Naive thymus-derived CD8-positive, alpha-beta T cell (primary cell): ENCODE measurements around the gene HHAT. TPM values are rescaled to one million over a fixed set of nuclear protein-coding genes. Genes with fewer than 3 reads are reported as not detected.

Experiments used
- ATAC-seq, 2 donors: fragments of 150-1000 bp; cut with Tn5 transposase in 1 of 2; sonication (Bioruptor Pico), chemical (Tn5 transposase) in 1 of 2; 1 replicate in 1 of 2; 2 replicates in 1 of 2; pipeline ENCODE4 v1.10.0; 2021; ENCODE audit warnings: mild to moderate bottlenecking in 2 of 2, moderate library complexity in 2 of 2
- POLR2A ChIA-PET: fragments of 350-600 bp; sonication (Branson Sonifier 250); formaldehyde crosslinking; loops from one replicate; lab custom pipeline; 2021; ENCODE audit warnings: antibody characterized with exemption; lab: Charles Lee
- DNase-seq, 10 donors: peaks; one replicate each; pipeline versions ENCODE4 v3.0.0 to v3.0.0-alpha.2; 2020 to 2022
- H3K27ac Mint-ChIP-seq, 10 donors: one replicate each; pipeline ENCODE4 v1.8.0; 2020 to 2022; ENCODE audit warnings: mild to moderate bottlenecking in 10 of 10, mixed read lengths in 10 of 10, moderate library complexity in 4 of 10, inconsistent platforms in 1 of 10
- H3K27me3 Mint-ChIP-seq, 5 donors: one replicate each; pipeline ENCODE4 v1.8.0; 2021 to 2022; ENCODE audit warnings: mixed read lengths in 5 of 5
- H3K36me3 Mint-ChIP-seq, 3 donors: one replicate each; pipeline ENCODE4 v1.8.0; 2020 to 2022; ENCODE audit warnings: mixed read lengths in 3 of 3, mild to moderate bottlenecking in 2 of 3, inconsistent platforms in 1 of 3
- H3K4me1 Mint-ChIP-seq, 4 donors: one replicate each; pipeline ENCODE4 v1.8.0; 2021 to 2022; ENCODE audit warnings: mixed read lengths in 4 of 4
- H3K4me3 Mint-ChIP-seq, 10 donors: one replicate each; pipeline ENCODE4 v1.8.0; 2020 to 2022; ENCODE audit warnings: mild to moderate bottlenecking in 10 of 10, mixed read lengths in 10 of 10, moderate library complexity in 6 of 10, inconsistent platforms in 1 of 10
- H3K9me3 Mint-ChIP-seq, 9 donors: one replicate each; pipeline ENCODE4 v1.8.0; 2020 to 2022; ENCODE audit warnings: mixed read lengths in 9 of 9, mild to moderate bottlenecking in 3 of 9, inconsistent platforms in 1 of 9, moderate library complexity in 1 of 9
- polyA plus RNA-seq, 3 donors: library from polyadenylated mRNA; unstranded; fragments of 300-500 nt; fragmentation: Illumina TruSeq; gene quantifications; one replicate each; pipeline ENCODE4 v1.2.3, GENCODE V29; 2021
- total RNA-seq, 8 experiments: library from RNA in 2 of 8; stranded (reverse) in 2 of 8; gene quantifications; one replicate each; pipeline ENCODE4 v1.2.3 and lab custom pipeline; 2021 to 2026

Gene HHAT
- total and polyA plus RNA-seq, 5 experiments from 2014 or later, result 0.74 to 1.8 (median 1.5) TPM

GRCh38 chr1:210438928-210439841 lies 110.5 kb downstream of the HHAT start:
- peaks cover 0 to 1% (median 0%) of the 10 kb centered on the region in 5 donors for H3K27me3 Mint-ChIP-seq
- POLR2A ChIA-PET, result no interaction called here
- H3K4me3 Mint-ChIP-seq, result no peak overlapping the region
- H3K9me3 Mint-ChIP-seq, result no peaks in the 10 kb centered on the region
- no peak for ATAC-seq
- H3K27ac Mint-ChIP-seq, result no peak overlapping the region
- H3K36me3 Mint-ChIP-seq, result peaks cover 0 to 2% (median 0%) of the 10 kb centered on the region in 3 donors
- no peak for DNase-seq
- H3K4me1 Mint-ChIP-seq, result no peaks in the 10 kb centered on the region

- Mint-ChIP-seq H3K9me3 (no peaks in the 10 kb centered on the region), H3K27me3 (peaks cover 0 to 1% (median 0%) of the 10 kb centered on the region in 5 donors), H3K36me3 (peaks cover 0 to 2% (median 0%) of the 10 kb centered on the region in 3 donors), H3K4me3 (no peak overlapping the region), H3K27ac (peak overlapping the region in 1 of 10 donors; percentile 18), H3K4me1 (peaks cover 0 to under 1% (median 0%) of the 10 kb centered on the region in 4 donors)
- POLR2A ChIA-PET, result no interaction called here
- no peak for DNase-seq
- ATAC-seq, result no peak
Observed at GRCh38 chr1:210440081-210440480, 111.4 kb downstream of the HHAT start.

GRCh38 chr1:210441028-210441427 lies 112.3 kb downstream of the HHAT start:
- H3K27me3 Mint-ChIP-seq, result peaks cover 0 to 1% (median 0%) of the 10 kb centered on the region in 5 donors
- no peak for ATAC-seq

GRCh38 chr1:210445485-210445884 lies 116.8 kb downstream of the HHAT start:
- no peak for DNase-seq
- no peak overlapping the region for H3K4me3 Mint-ChIP-seq
- H3K27me3 Mint-ChIP-seq, result peaks cover 0 to 6% (median 0%) of the 10 kb centered on the region in 5 donors
- ATAC-seq, result no peak
- no peaks in the 10 kb centered on the region for H3K9me3 Mint-ChIP-seq
- H3K27ac Mint-ChIP-seq, result peak overlapping the region in 1 of 10 donors; percentile 16
- peaks cover 9 to 19% (median 14%) of the 10 kb centered on the region in 4 donors for H3K4me1 Mint-ChIP-seq
- peaks cover 0 to 2% (median 0%) of the 10 kb centered on the region in 3 donors for H3K36me3 Mint-ChIP-seq
- POLR2A ChIA-PET, result no interaction called here

More at GRCh38 chr1:210441028-210441427, 112.3 kb downstream of the HHAT start:
- DNase-seq, result no peak
- Mint-ChIP-seq H3K4me3 (no peak overlapping the region), H3K9me3 (no peaks in the 10 kb centered on the region), H3K4me1 (peaks cover 3 to 8% (median 6%) of the 10 kb centered on the region in 4 donors), H3K36me3 (peaks cover 0 to 2% (median 0%) of the 10 kb centered on the region in 3 donors), H3K27ac (no peak overlapping the region)
- POLR2A ChIA-PET, result no interaction called here

GRCh38 chr1:210445931-210446330 lies 117.2 kb downstream of the HHAT start:
- no peak for ATAC-seq
- peak overlapping the region in 5 of 10 donors; percentile 41 to 85 (median 60) for H3K27ac Mint-ChIP-seq
- no peak for DNase-seq
- no peaks in the 10 kb centered on the region for H3K9me3 Mint-ChIP-seq
- H3K36me3 Mint-ChIP-seq, result peaks cover 0 to 2% (median 0%) of the 10 kb centered on the region in 3 donors
- H3K4me1 Mint-ChIP-seq, result peaks cover 9 to 19% (median 14%) of the 10 kb centered on the region in 4 donors
- POLR2A ChIA-PET, result no interaction called here
- peaks cover 0 to 6% (median 0%) of the 10 kb centered on the region in 5 donors for H3K27me3 Mint-ChIP-seq
- peak overlapping the region in 1 of 10 donors; percentile 64 for H3K4me3 Mint-ChIP-seq

GRCh38 chr1:210446479-210446878 lies 117.8 kb downstream of the HHAT start:
- H3K36me3 Mint-ChIP-seq, result peaks cover 0 to 2% (median 0%) of the 10 kb centered on the region in 3 donors
- H3K4me3 Mint-ChIP-seq, result peak overlapping the region in 6 of 10 donors; percentile 9 to 64 (median 47)
- peak; percentile 99 for ATAC-seq
- H3K27ac Mint-ChIP-seq, result peak overlapping the region in 9 of 10 donors; percentile 15 to 85 (median 47)
- DNase-seq, result peak; percentile 17 to 76 (median 52)
- no peaks in the 10 kb centered on the region for H3K9me3 Mint-ChIP-seq
- peaks cover 9 to 19% (median 14%) of the 10 kb centered on the region in 4 donors for H3K4me1 Mint-ChIP-seq
- POLR2A ChIA-PET, result no interaction called here
- H3K27me3 Mint-ChIP-seq, result peaks cover 0 to 6% (median 0%) of the 10 kb centered on the region in 5 donors

- Mint-ChIP-seq H3K9me3 (no peaks in the 10 kb centered on the region), H3K4me1 (peaks cover 9 to 19% (median 14%) of the 10 kb centered on the region in 4 donors), H3K36me3 (peaks cover 0 to 2% (median 0%) of the 10 kb centered on the region in 3 donors), H3K4me3 (no peak overlapping the region), H3K27me3 (peaks cover 0 to 6% (median under 1%) of the 10 kb centered on the region in 5 donors), H3K27ac (peak overlapping the region in 5 of 10 donors; percentile 22 to 56 (median 41))
- ATAC-seq, result no peak
- no peak for DNase-seq
- POLR2A ChIA-PET, result no interaction called here
Observed at GRCh38 chr1:210447456-210448057, 118.9 kb downstream of the HHAT start.

- ATAC-seq (no peak), DNase-seq (peak in 2 of 10 donors; percentile 1 to 15)
- peak overlapping the region in 1 of 10 donors; percentile 22 for H3K27ac Mint-ChIP-seq
- peaks cover 0 to 6% (median 3%) of the 10 kb centered on the region in 5 donors for H3K27me3 Mint-ChIP-seq
- H3K36me3 Mint-ChIP-seq, result peaks cover 0 to 2% (median 0%) of the 10 kb centered on the region in 3 donors
- peaks cover 9 to 19% (median 14%) of the 10 kb centered on the region in 4 donors for H3K4me1 Mint-ChIP-seq
- no peak overlapping the region for H3K4me3 Mint-ChIP-seq
- H3K9me3 Mint-ChIP-seq, result no peaks in the 10 kb centered on the region
- POLR2A ChIA-PET, result no interaction called here
Observed at GRCh38 chr1:210448297-210448892, 119.7 kb downstream of the HHAT start.

GRCh38 chr1:210455840-210456603 lies 127.3 kb downstream of the HHAT start:
- Mint-ChIP-seq H3K9me3 (no peaks in the 10 kb centered on the region), H3K36me3 (no peaks in the 10 kb centered on the region), H3K4me3 (no peak overlapping the region), H3K27ac (no peak overlapping the region), H3K27me3 (peaks cover 0 to 8% (median 2%) of the 10 kb centered on the region in 5 donors), H3K4me1 (no peaks in the 10 kb centered on the region)
- ATAC-seq (no peak), DNase-seq (no peak)
- POLR2A ChIA-PET, result no interaction called here

- Mint-ChIP-seq H3K36me3 (no peaks in the 10 kb centered on the region), H3K9me3 (no peaks in the 10 kb centered on the region), H3K4me3 (no peak overlapping the region), H3K4me1 (no peaks in the 10 kb centered on the region), H3K27me3 (peaks cover 0 to 8% (median 2%) of the 10 kb centered on the region in 5 donors), H3K27ac (no peak overlapping the region)
- DNase-seq (no peak), ATAC-seq (no peak)
- POLR2A ChIA-PET, result no interaction called here
Observed at GRCh38 chr1:210456731-210457255, 128.1 kb downstream of the HHAT start.

GRCh38 chr1:210457568-210457967 lies 128.9 kb downstream of the HHAT start:
- Mint-ChIP-seq H3K27ac (no peak overlapping the region), H3K9me3 (no peaks in the 10 kb centered on the region), H3K36me3 (no peaks in the 10 kb centered on the region), H3K4me3 (no peak overlapping the region), H3K27me3 (peaks cover 0 to 8% (median 2%) of the 10 kb centered on the region in 5 donors), H3K4me1 (no peaks in the 10 kb centered on the region)
- ATAC-seq (no peak), DNase-seq (no peak)
- POLR2A ChIA-PET, result no interaction called here
